Measurements from ENCODE around the gene DDOST.
"Not testable (repeated sequence)": the region's sequence is repeated elsewhere in the genome, so short reads cannot be mapped to it uniquely, and the experiment has no call there.

The DDOST gene

DNA sequence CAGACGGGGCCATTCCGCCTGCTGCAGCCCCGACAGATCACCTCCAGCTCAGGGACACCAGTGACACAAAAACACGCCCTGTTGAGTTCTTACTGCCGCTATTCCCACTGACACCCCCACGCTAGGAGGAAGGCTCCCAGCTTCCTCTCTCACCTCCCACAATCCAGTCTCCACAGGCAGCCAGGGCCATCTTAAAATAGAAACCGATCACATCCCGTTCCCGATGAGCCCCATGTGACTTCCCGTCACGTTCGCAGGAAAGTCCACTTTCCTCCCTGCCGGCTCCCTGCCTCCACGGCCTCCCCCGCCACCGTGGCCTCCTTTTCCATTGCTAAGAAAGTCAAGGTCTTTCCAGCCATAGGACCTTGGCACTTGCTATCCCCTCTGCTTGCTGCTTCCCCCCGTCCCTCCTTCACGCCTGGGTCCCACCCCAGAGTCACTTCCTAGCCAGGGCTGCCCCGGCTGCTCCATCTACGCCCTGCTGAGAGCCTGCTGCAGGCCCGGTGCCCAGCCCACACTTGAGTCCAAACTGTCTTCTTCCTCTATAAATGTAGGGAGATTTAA, 24.0 kb upstream of the DDOST start:
- H3K9ac ChIP-seq (ENCODE audit: insufficient read length), result no peak overlapping the region
- no peaks in the 10 kb centered on the region for H3K9me3 ChIP-seq (ENCODE audit: low read depth, low read length)
- no peaks in the 10 kb centered on the region for H3K36me3 ChIP-seq (ENCODE audit: insufficient read depth, low read length)
- H3K27ac ChIP-seq, result no peak overlapping the region
- H3K4me3 ChIP-seq, result no peak overlapping the region
- no peak for TF ChIP-seq EZH2 (IDR thresholded peaks at IDR 0.05)
- no peak for TF ChIP-seq POLR2AphosphoS5 (IDR thresholded peaks at IDR 0.05; ENCODE audit: borderline replicate concordance, low read depth, low read length)
- TF ChIP-seq FOXP2 (optimal IDR thresholded peaks at IDR 0.05; ENCODE audit: control extremely low read depth, extremely low read length, insufficient read depth), result no peak
- no peak for DNase-seq (ENCODE audit: low read depth, low spot score)

DNA sequence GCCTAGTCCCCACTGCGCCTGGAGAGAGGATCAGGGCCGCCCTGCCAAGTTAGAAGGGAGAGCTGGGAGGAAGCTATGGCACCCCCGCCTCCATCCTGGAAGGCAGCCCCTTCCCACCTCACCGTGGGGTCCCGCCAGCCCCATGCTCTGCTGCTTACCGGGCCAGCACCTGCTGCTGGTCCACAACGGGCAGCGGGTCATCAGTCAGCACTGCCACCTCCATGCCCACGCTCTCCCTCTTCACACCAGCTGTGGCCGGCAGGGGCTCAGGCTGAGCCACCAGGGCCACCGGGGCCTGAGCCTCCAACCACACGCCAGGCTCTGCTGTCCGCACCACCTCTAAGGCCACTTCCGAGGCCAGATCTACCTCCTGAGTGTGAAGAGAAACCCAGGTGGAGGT, 23.5 kb upstream of the DDOST start:
- no peak overlapping the region for H3K27ac ChIP-seq
- H3K36me3 ChIP-seq (ENCODE audit: insufficient read depth, low read length), result no peaks in the 10 kb centered on the region
- H3K4me3 ChIP-seq, result no peak overlapping the region
- TF ChIP-seq EZH2 (IDR thresholded peaks at IDR 0.05), result no peak
- no peak for TF ChIP-seq POLR2AphosphoS5 (IDR thresholded peaks at IDR 0.05; ENCODE audit: borderline replicate concordance, low read depth, low read length)
- TF ChIP-seq FOXP2 (optimal IDR thresholded peaks at IDR 0.05; ENCODE audit: control extremely low read depth, extremely low read length, insufficient read depth), result no peak
- H3K9ac ChIP-seq (ENCODE audit: insufficient read length), result no peak overlapping the region
- no peaks in the 10 kb centered on the region for H3K9me3 ChIP-seq (ENCODE audit: low read depth, low read length)
- no peak for DNase-seq (ENCODE audit: low read depth, low spot score)

DNA sequence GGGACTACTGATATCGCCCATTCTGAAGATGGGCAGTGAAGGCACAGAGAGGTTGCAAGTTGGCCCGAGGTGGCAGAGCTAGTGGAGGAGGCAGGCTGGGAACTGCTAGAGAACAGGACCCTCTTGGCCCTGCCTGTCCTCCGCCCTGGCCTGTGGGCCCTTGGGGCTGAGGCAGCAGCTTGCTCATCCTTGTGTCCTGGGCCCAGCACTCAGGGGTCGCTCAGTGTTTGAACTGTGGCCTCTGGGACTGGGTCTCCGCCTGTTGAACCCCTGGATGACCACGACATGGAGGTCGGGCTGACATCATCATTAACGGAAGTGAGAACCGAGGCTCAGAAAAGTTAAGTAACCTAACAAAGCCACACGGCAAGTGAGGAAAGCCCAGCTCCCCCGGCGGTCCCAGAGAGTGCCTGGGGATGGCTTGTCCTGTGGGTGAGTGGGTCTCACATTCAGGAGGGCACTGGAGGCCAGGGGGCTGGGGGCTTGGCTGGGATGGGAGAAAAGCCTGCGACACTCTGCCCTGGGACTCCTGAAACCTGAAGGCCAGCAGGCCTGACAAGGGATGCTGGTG, 23.0 kb upstream of the DDOST start:
- TF ChIP-seq FOXP2 (optimal IDR thresholded peaks at IDR 0.05; ENCODE audit: control extremely low read depth, extremely low read length, insufficient read depth), result no peak
- no peak for TF ChIP-seq EZH2 (IDR thresholded peaks at IDR 0.05)
- no peak for TF ChIP-seq POLR2AphosphoS5 (IDR thresholded peaks at IDR 0.05; ENCODE audit: borderline replicate concordance, low read depth, low read length)
- Histone ChIP-seq H3K4me3 (no peak overlapping the region), H3K27ac (no peak overlapping the region), H3K36me3 (ENCODE audit: insufficient read depth, low read length) (no peaks in the 10 kb centered on the region), H3K9ac (ENCODE audit: insufficient read length) (no peak overlapping the region), H3K9me3 (ENCODE audit: low read depth, low read length) (no peaks in the 10 kb centered on the region)
- DNase-seq (ENCODE audit: low read depth, low spot score), result no peak

DNA sequence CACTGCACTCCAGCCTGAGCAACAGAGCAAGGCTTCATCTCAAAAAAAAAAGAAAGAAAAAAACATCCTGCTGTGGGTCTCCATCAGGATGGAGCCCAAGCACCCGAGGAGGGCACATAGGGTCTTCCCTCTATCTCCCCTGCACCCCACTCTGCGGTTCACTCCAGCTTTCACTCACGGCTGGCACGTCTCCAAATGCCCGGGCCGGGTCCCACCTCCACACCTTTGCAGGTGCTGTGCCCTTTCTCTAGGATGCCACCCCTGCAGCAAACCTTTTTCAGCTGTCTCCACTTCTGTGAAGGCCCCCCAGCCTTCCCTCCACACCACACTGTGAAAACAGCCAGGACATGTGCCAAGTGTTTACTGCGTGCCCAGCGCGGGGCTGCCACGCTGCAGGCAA, 22.4 kb upstream of the DDOST start:
- TF ChIP-seq EZH2 (IDR thresholded peaks at IDR 0.05) (no peak), FOXP2 (optimal IDR thresholded peaks at IDR 0.05; ENCODE audit: control extremely low read depth, extremely low read length, insufficient read depth) (no peak), POLR2AphosphoS5 (IDR thresholded peaks at IDR 0.05; ENCODE audit: borderline replicate concordance, low read depth, low read length) (no peak)
- Histone ChIP-seq H3K36me3 (ENCODE audit: insufficient read depth, low read length) (no peaks in the 10 kb centered on the region), H3K9me3 (ENCODE audit: low read depth, low read length) (no peaks in the 10 kb centered on the region), H3K27ac (no peak overlapping the region), H3K4me3 (no peak overlapping the region), H3K9ac (ENCODE audit: insufficient read length) (no peak overlapping the region)
- no peak for DNase-seq (ENCODE audit: low read depth, low spot score)

DNA sequence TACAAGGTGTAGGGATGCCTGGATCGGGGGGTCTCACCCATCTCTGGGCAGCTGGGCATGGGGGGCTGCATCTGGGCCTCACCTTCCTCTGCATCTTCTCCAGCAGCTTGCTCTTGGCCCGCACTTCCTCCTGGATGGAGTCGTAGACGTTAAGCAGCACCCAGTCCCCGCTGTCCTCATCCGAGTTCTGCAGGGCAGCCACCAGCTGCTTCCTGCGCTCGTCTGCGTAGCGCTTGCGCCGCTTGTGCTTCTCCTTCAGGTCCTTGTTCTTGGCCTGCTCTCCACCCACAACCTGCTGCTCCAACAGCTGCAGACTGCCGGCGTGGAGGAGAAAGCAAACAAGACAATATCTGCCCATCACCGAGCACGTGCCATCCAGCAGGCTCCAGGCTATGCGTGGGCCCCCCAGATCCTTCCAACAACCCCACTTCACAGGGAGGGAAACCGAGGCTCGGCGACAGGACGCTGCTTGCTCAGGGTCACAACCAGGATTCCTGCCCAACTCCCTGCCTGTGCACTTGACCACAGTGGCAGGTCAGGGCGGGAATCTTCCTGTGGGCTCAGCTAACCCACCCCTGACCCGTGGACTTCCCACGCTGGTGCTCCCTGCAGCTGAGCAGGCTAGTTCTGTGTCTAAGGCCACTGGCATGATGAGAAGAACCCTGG, 21.5 kb upstream of the DDOST start:
- TF ChIP-seq EZH2 (IDR thresholded peaks at IDR 0.05) (no peak), FOXP2 (optimal IDR thresholded peaks at IDR 0.05; ENCODE audit: control extremely low read depth, extremely low read length, insufficient read depth) (no peak), POLR2AphosphoS5 (IDR thresholded peaks at IDR 0.05; ENCODE audit: borderline replicate concordance, low read depth, low read length) (no peak)

DNA sequence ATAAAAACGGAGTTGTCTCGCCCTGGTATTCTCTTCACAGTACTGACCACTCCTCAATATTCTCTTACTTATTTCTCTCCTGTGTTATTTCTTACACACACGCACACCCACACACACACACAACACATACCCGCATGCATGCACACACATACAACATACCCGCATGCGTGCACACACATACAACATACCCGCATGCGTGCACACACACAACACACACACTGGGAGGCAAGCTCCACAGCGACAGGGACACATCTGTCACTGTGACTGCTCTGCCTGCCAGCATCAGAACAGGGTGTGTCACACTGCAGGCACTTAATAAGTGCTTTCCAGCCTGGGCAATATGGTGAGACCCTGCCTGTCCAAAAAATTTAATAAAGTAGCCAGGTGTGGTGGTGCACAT, 20.8 kb upstream of the DDOST start:
- Histone ChIP-seq H3K36me3 (ENCODE audit: insufficient read depth, low read length) (no peaks in the 10 kb centered on the region), H3K27ac (no peak overlapping the region), H3K4me3 (no peak overlapping the region), H3K9ac (ENCODE audit: insufficient read length) (no peak overlapping the region), H3K9me3 (ENCODE audit: low read depth, low read length) (no peaks in the 10 kb centered on the region)
- no peak for TF ChIP-seq EZH2 (IDR thresholded peaks at IDR 0.05)
- no peak for TF ChIP-seq FOXP2 (optimal IDR thresholded peaks at IDR 0.05; ENCODE audit: control extremely low read depth, extremely low read length, insufficient read depth)
- no peak for TF ChIP-seq POLR2AphosphoS5 (IDR thresholded peaks at IDR 0.05; ENCODE audit: borderline replicate concordance, low read depth, low read length)
- DNase-seq (ENCODE audit: low read depth, low spot score), result no peak

More for the DNA sequence above, 21.5 kb upstream of the DDOST start:
- Histone ChIP-seq H3K9me3 (ENCODE audit: low read depth, low read length) (no peaks in the 10 kb centered on the region), H3K9ac (ENCODE audit: insufficient read length) (no peak overlapping the region), H3K4me3 (no peak overlapping the region), H3K36me3 (ENCODE audit: insufficient read depth, low read length) (no peaks in the 10 kb centered on the region), H3K27ac (no peak overlapping the region)
- DNase-seq (ENCODE audit: low read depth, low spot score), result no peak

DNA sequence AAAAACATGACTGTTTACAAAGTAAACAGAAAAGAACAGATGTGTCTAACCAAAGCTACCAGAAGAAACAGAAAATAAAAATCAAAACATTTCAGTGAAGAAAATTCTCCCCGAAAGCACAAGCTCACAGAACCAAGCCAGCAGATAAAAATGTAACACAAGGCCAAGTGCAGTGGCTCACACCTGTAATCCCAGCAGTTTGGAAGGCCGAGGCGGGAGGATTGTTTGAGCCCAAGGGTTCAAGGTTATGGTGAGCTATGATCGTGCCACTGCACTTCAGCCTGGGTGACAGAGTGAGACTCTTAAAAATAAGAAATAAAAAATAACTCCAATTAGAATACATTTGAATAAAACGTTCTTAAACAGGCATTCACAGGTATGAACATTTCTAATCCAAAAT, 19.1 kb upstream of the DDOST start:
- no peak for DNase-seq (ENCODE audit: low read depth, low spot score)
- H3K9me3 ChIP-seq (ENCODE audit: low read depth, low read length), result no peaks in the 10 kb centered on the region
- no peak for TF ChIP-seq POLR2AphosphoS5 (IDR thresholded peaks at IDR 0.05; ENCODE audit: borderline replicate concordance, low read depth, low read length)
- TF ChIP-seq EZH2 (IDR thresholded peaks at IDR 0.05), result no peak
- TF ChIP-seq FOXP2 (optimal IDR thresholded peaks at IDR 0.05; ENCODE audit: control extremely low read depth, extremely low read length, insufficient read depth), result no peak
- no peak overlapping the region for H3K9ac ChIP-seq (ENCODE audit: insufficient read length)
- H3K4me3 ChIP-seq, result no peak overlapping the region
- H3K36me3 ChIP-seq (ENCODE audit: insufficient read depth, low read length), result no peaks in the 10 kb centered on the region
- H3K27ac ChIP-seq, result no peak overlapping the region

DNA sequence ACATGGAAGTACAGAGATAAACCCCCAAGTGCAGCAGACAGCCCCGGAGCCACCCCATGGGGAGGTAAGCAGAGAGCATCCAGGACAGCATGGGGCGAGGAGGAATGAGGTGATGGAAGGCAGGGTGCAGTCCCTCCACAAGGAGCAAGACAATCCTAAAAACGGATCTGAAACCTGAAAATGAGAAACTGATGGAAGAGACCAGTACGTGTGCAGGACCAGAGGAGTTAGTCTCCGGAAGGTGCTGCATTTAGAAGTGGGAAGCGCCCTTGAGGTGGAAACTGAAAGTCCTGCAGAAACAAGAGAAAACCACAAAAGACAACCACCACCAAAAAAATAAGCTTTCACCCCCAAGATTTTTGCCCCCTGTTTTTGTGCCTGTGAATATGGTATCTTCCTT, 17.4 kb upstream of the DDOST start:
- H3K4me3 ChIP-seq, result no peak overlapping the region
- DNase-seq (ENCODE audit: low read depth, low spot score), result no peak
- no peak overlapping the region for H3K27ac ChIP-seq
- no peak overlapping the region for H3K9ac ChIP-seq (ENCODE audit: insufficient read length)
- H3K36me3 ChIP-seq (ENCODE audit: insufficient read depth, low read length), result no peaks in the 10 kb centered on the region
- H3K9me3 ChIP-seq (ENCODE audit: low read depth, low read length), result no peaks in the 10 kb centered on the region
- no peak for TF ChIP-seq EZH2 (IDR thresholded peaks at IDR 0.05)
- TF ChIP-seq FOXP2 (optimal IDR thresholded peaks at IDR 0.05; ENCODE audit: control extremely low read depth, extremely low read length, insufficient read depth), result no peak
- TF ChIP-seq POLR2AphosphoS5 (IDR thresholded peaks at IDR 0.05; ENCODE audit: borderline replicate concordance, low read depth, low read length), result no peak

DNA sequence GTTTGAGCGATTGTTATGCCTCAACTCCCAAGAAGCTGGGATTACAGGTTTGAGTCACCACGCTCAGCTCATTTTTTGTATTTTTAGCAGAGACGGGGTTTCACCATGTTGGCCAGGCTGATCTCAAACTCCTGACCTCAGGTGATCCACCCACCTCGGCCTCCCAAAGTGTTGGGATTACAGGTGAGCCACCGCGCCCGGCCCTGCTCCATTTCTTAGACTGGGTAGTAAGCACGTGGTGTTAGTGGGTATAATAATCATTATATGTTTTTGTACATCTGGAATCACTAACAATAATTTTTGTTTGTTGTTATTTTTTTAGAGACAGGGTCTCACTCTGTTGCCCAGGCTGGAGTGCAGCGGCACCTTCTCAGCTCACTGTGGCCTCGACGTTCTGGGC, 12.5 kb upstream of the DDOST start:
- not testable (repeated sequence) for H3K4me3 ChIP-seq; H3K27ac ChIP-seq; DNase-seq (ENCODE audit: low read depth, low spot score); H3K9me3 ChIP-seq (ENCODE audit: low read depth, low read length); H3K9ac ChIP-seq (ENCODE audit: insufficient read length); H3K36me3 ChIP-seq (ENCODE audit: insufficient read depth, low read length)

All from SK-N-MC (cell line).